Measurements from ENCODE around the gene CD300LD. TPM values are rescaled to one million over a fixed set of nuclear protein-coding genes. Genes with fewer than 3 reads are reported as not detected.

CD300LD gene
- total RNA-seq, 2 experiments from 2014 or later = not detected

GRCh38 chr17:74619077-74619673 lies 27.1 kb upstream of the CD300LD start:
- ChIA-PET POLR2A (interaction anchor here (0.5 kb wide), 1 partner anchor 19 kb away, joined by 3 read pairs; no protein-coding TSS in a partner anchor), CTCF (interaction anchor here (1.2 to 3.1 kb wide), 2 partner anchors 38 to 240 kb away, joined by 3 to 10 read pairs; no protein-coding TSS in a partner anchor)
- Mint-ChIP-seq H3K4me1 (ENCODE audit: low read depth) (no peaks in the 10 kb centered on the region), H3K4me3 (no peak overlapping the region), H3K27ac (no peak overlapping the region), H3K36me3 (ENCODE audit: low read depth) (no peaks in the 10 kb centered on the region), H3K27me3 (peaks cover 33% of the 10 kb centered on the region), H3K9me3 (no peaks in the 10 kb centered on the region)
- intact Hi-C loops (cut with micrococcal nuclease) = no loop called here
- TF ChIP-seq CTCF (IDR thresholded peaks at IDR 0.05) = no peak
- no peak for ATAC-seq
- DNase-seq = no peak

- CTCF ChIA-PET = interaction anchor here (1.2 to 3.1 kb wide), 2 partner anchors 39 to 240 kb away, joined by 3 to 10 read pairs; no protein-coding TSS in a partner anchor
- intact Hi-C loops (cut with micrococcal nuclease) = no loop called here
- TF ChIP-seq CTCF (IDR thresholded peaks at IDR 0.05) = no peak
Observed at GRCh38 chr17:74618451-74618850, 26.4 kb upstream of the CD300LD start.

GRCh38 chr17:74616696-74617095 lies 24.6 kb upstream of the CD300LD start:
- intact Hi-C loops (cut with micrococcal nuclease) = no loop called here
- no peak for ATAC-seq
- Mint-ChIP-seq H3K27ac (no peak overlapping the region), H3K4me1 (ENCODE audit: low read depth) (peaks cover 5% of the 10 kb centered on the region), H3K27me3 (peaks cover 23% of the 10 kb centered on the region), H3K36me3 (ENCODE audit: low read depth) (no peaks in the 10 kb centered on the region), H3K4me3 (no peak overlapping the region), H3K9me3 (no peaks in the 10 kb centered on the region)
- ChIA-PET POLR2A (interaction anchor here (1.4 kb wide), 1 partner anchor 96 kb away, joined by 3 read pairs; no protein-coding TSS in a partner anchor), CTCF (no interaction called here)
- no peak for TF ChIP-seq CTCF (IDR thresholded peaks at IDR 0.05)
- DNase-seq = no peak

More at GRCh38 chr17:74618451-74618850, 26.4 kb upstream of the CD300LD start:
- Mint-ChIP-seq H3K4me1 (ENCODE audit: low read depth) (no peaks in the 10 kb centered on the region), H3K36me3 (ENCODE audit: low read depth) (no peaks in the 10 kb centered on the region), H3K4me3 (no peak overlapping the region), H3K27ac (no peak overlapping the region), H3K27me3 (peaks cover 31% of the 10 kb centered on the region), H3K9me3 (no peaks in the 10 kb centered on the region)
- DNase-seq = no peak
- POLR2A ChIA-PET = no interaction called here
- no peak for ATAC-seq

DNA sequence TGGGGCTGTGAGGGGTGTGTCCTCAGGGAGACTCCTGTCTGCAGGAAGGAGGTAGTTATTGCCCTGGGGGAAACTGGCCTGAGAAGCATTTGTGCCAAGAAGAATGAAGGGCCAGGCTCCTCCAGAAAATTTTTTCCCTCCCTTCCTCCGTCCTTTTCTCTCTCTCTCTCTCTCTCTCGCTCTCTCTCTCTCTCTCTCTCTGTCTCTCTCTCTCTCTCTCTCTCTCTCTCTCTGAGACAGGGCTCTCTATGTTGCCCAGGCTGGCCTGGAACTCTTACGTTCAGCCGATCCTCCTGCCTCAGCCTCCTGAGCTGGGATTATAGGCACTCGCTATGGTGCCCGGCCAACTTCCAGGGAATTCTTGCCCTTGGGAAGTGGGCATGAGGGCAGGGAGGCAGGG lies 20.0 kb upstream of the CD300LD start:
- POLR2A ChIA-PET = no interaction called here
- Mint-ChIP-seq H3K27me3 (peaks cover 15% of the 10 kb centered on the region), H3K36me3 (ENCODE audit: low read depth) (no peaks in the 10 kb centered on the region), H3K27ac (no peak overlapping the region), H3K4me1 (ENCODE audit: low read depth) (peaks cover 5% of the 10 kb centered on the region), H3K4me3 (no peak overlapping the region), H3K9me3 (no peaks in the 10 kb centered on the region)
- TF ChIP-seq CTCF (IDR thresholded peaks at IDR 0.05) = no peak
- ATAC-seq (no peak), DNase-seq (no peak)
- CTCF ChIA-PET = interaction anchor here (1.2 to 1.9 kb wide), 2 partner anchors 67 to 124 kb away, joined by 3 to 5 read pairs; no protein-coding TSS in a partner anchor
- intact Hi-C loops (cut with micrococcal nuclease) = no loop called here

- no peaks in the 10 kb centered on the region for H3K36me3 Mint-ChIP-seq (ENCODE audit: low read depth)
Observed at GRCh38 chr17:74610108-74610507, 18.0 kb upstream of the CD300LD start.

More at GRCh38 chr17:74610108-74610507, 18.0 kb upstream of the CD300LD start:
- no peak for ATAC-seq
- peaks cover 5% of the 10 kb centered on the region for H3K4me1 Mint-ChIP-seq (ENCODE audit: low read depth)
- POLR2A ChIA-PET = no interaction called here
- peaks cover 9% of the 10 kb centered on the region for H3K27me3 Mint-ChIP-seq
- H3K9me3 Mint-ChIP-seq = no peaks in the 10 kb centered on the region
- CTCF ChIA-PET = interaction anchor here (1.1 kb wide), 1 partner anchor 47 kb away, joined by 3 read pairs; no protein-coding TSS in a partner anchor
- no peak overlapping the region for H3K27ac Mint-ChIP-seq
- intact Hi-C loops (cut with micrococcal nuclease) = no loop called here
- TF ChIP-seq CTCF (IDR thresholded peaks at IDR 0.05) = no peak
- no peak for DNase-seq
- no peak overlapping the region for H3K4me3 Mint-ChIP-seq
